Neuronal stem cell (in vitro differentiated cells): ENCODE results near the gene ZBTB7C.

Source experiments
- DNase-seq: peaks from one replicate; pipeline ENCODE4 v3.0.0-alpha.2; 2013; ENCODE audit warnings: low spot score
- H2AFZ ChIP-seq: one replicate; pipeline ENCODE4 v1.6.1; 2013; ENCODE audit warnings: mild to moderate bottlenecking, low read length, inconsistent platforms
- H2AK5ac ChIP-seq: 2 replicates; pipeline ENCODE4 v1.6.1; 2013; ENCODE audit warnings: low read depth, mild to moderate bottlenecking, inconsistent platforms, low read length, moderate library complexity, mixed read lengths
- H2BK120ac ChIP-seq: 2 replicates; pipeline ENCODE4 v1.6.1; 2013; ENCODE audit warnings: low read depth, mild to moderate bottlenecking, inconsistent platforms, low read length, moderate library complexity, mixed read lengths
- H2BK12ac ChIP-seq: one replicate; pipeline ENCODE4 v1.6.1; 2013; ENCODE audit warnings: low read length, inconsistent platforms
- H2BK15ac ChIP-seq: 2 replicates; pipeline ENCODE4 v1.6.1; 2013; ENCODE audit warnings: mild to moderate bottlenecking, low read length, inconsistent platforms, mixed read lengths
- H2BK5ac ChIP-seq: one replicate; pipeline ENCODE4 v1.6.1; 2013; ENCODE audit warnings: inconsistent platforms, mild to moderate bottlenecking, low read length, moderate library complexity
- H3K14ac ChIP-seq: one replicate; pipeline ENCODE4 v1.6.1; 2013; ENCODE audit warnings: low read length, inconsistent platforms
- H3K18ac ChIP-seq: 2 replicates; pipeline ENCODE4 v1.6.1; 2013; ENCODE audit warnings: low read length, inconsistent platforms
- H3K23ac ChIP-seq: 2 replicates; pipeline ENCODE4 v1.6.1; 2013; ENCODE audit warnings: low read depth, mild to moderate bottlenecking, mixed read lengths, low read length, inconsistent platforms; ENCODE audit not compliant: poor library complexity
- H3K27ac ChIP-seq: replicated peaks from 3 replicates; pipeline ENCODE4 v1.5.1; 2013; ENCODE audit warnings: low read length, inconsistent platforms
- H3K27me3 ChIP-seq, 3 experiments: 2 replicates each; pipeline ENCODE4 v1.6.1; 2013; ENCODE audit warnings: low read length in 3 of 3, mild to moderate bottlenecking in 2 of 3, inconsistent platforms in 1 of 3, low read depth in 1 of 3, mixed read lengths in 1 of 3, moderate library complexity in 1 of 3; ENCODE audit not compliant: control insufficient read depth in 3 of 3, insufficient read depth in 3 of 3
- H3K36me3 ChIP-seq, 2 donors: replicated peaks in 1 of 2; 2 replicates each; pipeline ENCODE4 v1.6.1; 2013; ENCODE audit warnings: low read length in 2 of 2; ENCODE audit not compliant: control insufficient read depth in 2 of 2, insufficient read depth in 2 of 2
- H3K4ac ChIP-seq: 2 replicates; pipeline ENCODE4 v1.6.1; 2013; ENCODE audit warnings: inconsistent platforms, mild to moderate bottlenecking, low read length, moderate library complexity
- H3K4me1 ChIP-seq, 2 donors: 1 replicate in 1 of 2; 2 replicates in 1 of 2; pipeline ENCODE4 v1.6.1; 2013; ENCODE audit warnings: low read length in 2 of 2, low read depth in 1 of 2; ENCODE audit not compliant: control insufficient read depth in 2 of 2, insufficient read depth in 1 of 2
- H3K4me2 ChIP-seq: one replicate; pipeline ENCODE4 v1.6.1; 2013; ENCODE audit warnings: mild to moderate bottlenecking, low read length, inconsistent platforms; ENCODE audit not compliant: insufficient read depth, poor library complexity, severe bottlenecking
- H3K4me3 ChIP-seq, 2 donors: 2 replicates each; pipeline ENCODE4 v1.5.1; 2013; ENCODE audit warnings: low read length in 2 of 2, mild to moderate bottlenecking in 2 of 2, inconsistent platforms in 1 of 2, moderate library complexity in 1 of 2
- H3K79me1 ChIP-seq: one replicate; pipeline ENCODE4 v1.6.1; 2013; ENCODE audit warnings: low read depth, mild to moderate bottlenecking, inconsistent platforms, low read length, moderate library complexity
- H3K9ac ChIP-seq: one replicate; pipeline ENCODE4 v1.6.1; 2013; ENCODE audit warnings: mild to moderate bottlenecking, low read depth, low read length, inconsistent platforms; ENCODE audit not compliant: poor library complexity
- H3K9me3 ChIP-seq, 2 donors: replicated peaks in 1 of 2; 2 replicates each; pipeline versions ENCODE3 to v1.6.1; 2013; ENCODE audit warnings: low read length in 2 of 2, mild to moderate bottlenecking in 2 of 2, inconsistent platforms in 1 of 2, low read depth in 1 of 2, mixed read lengths in 1 of 2, moderate library complexity in 1 of 2; ENCODE audit not compliant: control insufficient read depth in 2 of 2, insufficient read depth in 1 of 2
- H4K8ac ChIP-seq: one replicate; pipeline ENCODE4 v1.6.1; 2013; ENCODE audit warnings: low read depth, mild to moderate bottlenecking, inconsistent platforms, low read length, moderate library complexity
- H4K91ac ChIP-seq: one replicate; pipeline ENCODE4 v1.6.1; 2013; ENCODE audit warnings: low read length, low read depth, mild to moderate bottlenecking, inconsistent platforms; ENCODE audit not compliant: poor library complexity
- WGBS, 2 donors: extraction: QIAGEN DNeasy Blood & Tissue Kit; methylation state at CpG; one replicate each; pipeline ENCODE4 v1.1.7; 2013; ENCODE audit warnings: missing lambda C conversion rate in 2 of 2, mixed read lengths in 1 of 2; ENCODE audit not compliant: insufficient read length in 2 of 2, insufficient replicate concordance in 1 of 2; ENCODE audit errors: extremely low coverage in 2 of 2; 5-methylcytosine and 5-hydroxymethylcytosine counted together

The ZBTB7C gene

GRCh38 chr18:48105317-48105716 is 303.9 kb downstream of the ZBTB7C start:
- H4K8ac ChIP-seq = no peak overlapping the region
- DNase-seq = no peak
- no peak overlapping the region for H4K91ac ChIP-seq
- H3K36me3 ChIP-seq = no peaks in the 10 kb centered on the region
- no peak overlapping the region for H2AK5ac ChIP-seq
- no peak overlapping the region for H3K9ac ChIP-seq
- H3K4me1 ChIP-seq = peaks cover 0 to 15% of the 10 kb centered on the region in 2 donors
- H3K4ac ChIP-seq = no peak overlapping the region
- H2BK120ac ChIP-seq = no peak overlapping the region
- H3K27ac ChIP-seq = no peak overlapping the region
- peaks cover 0 to 15% (median 0%) of the 10 kb centered on the region in 3 experiments for H3K27me3 ChIP-seq
- no CpG with 5 or more reads among the region's 1 CpG for WGBS, 2 donors
- H2BK5ac ChIP-seq = no peak overlapping the region
- H2AFZ ChIP-seq = no peak overlapping the region
- H3K4me2 ChIP-seq = no peak overlapping the region
- no peak overlapping the region for H3K14ac ChIP-seq
- H2BK12ac ChIP-seq = no peak overlapping the region
- H3K18ac ChIP-seq = no peak overlapping the region
- no peak overlapping the region for H2BK15ac ChIP-seq
- H3K23ac ChIP-seq = no peak overlapping the region
- H3K79me1 ChIP-seq = no peaks in the 10 kb centered on the region
- H3K4me3 ChIP-seq = no peak overlapping the region
- H3K9me3 ChIP-seq = no peaks in the 10 kb centered on the region

- no peak overlapping the region for H4K8ac ChIP-seq
- H3K18ac ChIP-seq = peak overlapping the region; percentile 29
- H3K27ac ChIP-seq = no peak overlapping the region
- peaks cover 0 to 16% of the 10 kb centered on the region in 2 donors for H3K4me1 ChIP-seq
- H3K9ac ChIP-seq = no peak overlapping the region
- H2AFZ ChIP-seq = no peak overlapping the region
- H2BK120ac ChIP-seq = no peak overlapping the region
- H3K79me1 ChIP-seq = no peaks in the 10 kb centered on the region
- no peaks in the 10 kb centered on the region for H3K36me3 ChIP-seq
- H2BK12ac ChIP-seq = no peak overlapping the region
- H2AK5ac ChIP-seq = no peak overlapping the region
- no peak overlapping the region for H3K23ac ChIP-seq
- H2BK5ac ChIP-seq = no peak overlapping the region
- no peak overlapping the region for H3K4me3 ChIP-seq
- peaks cover 0 to 15% (median 0%) of the 10 kb centered on the region in 3 experiments for H3K27me3 ChIP-seq
- H3K4me2 ChIP-seq = no peak overlapping the region
- H3K9me3 ChIP-seq = no peaks in the 10 kb centered on the region
- H3K14ac ChIP-seq = no peak overlapping the region
- no peak for DNase-seq
- H4K91ac ChIP-seq = no peak overlapping the region
- no peak overlapping the region for H2BK15ac ChIP-seq
- WGBS, 2 donors = no CpG with 5 or more reads among the region's 6 CpGs
- H3K4ac ChIP-seq = no peak overlapping the region
Measured at GRCh38 chr18:48104705-48105104, 304.5 kb downstream of the ZBTB7C start.

GRCh38 chr18:48100651-48101165 is 308.5 kb downstream of the ZBTB7C start:
- Histone ChIP-seq H3K18ac (peak overlapping the region; percentile 76), H3K79me1 (no peaks in the 10 kb centered on the region), H3K4me3 (no peak overlapping the region), H3K9ac (no peak overlapping the region), H2BK12ac (no peak overlapping the region), H3K36me3 (no peaks in the 10 kb centered on the region), H2AFZ (no peak overlapping the region), H2BK5ac (no peak overlapping the region), H3K4ac (no peak overlapping the region), H4K91ac (peak overlapping the region; percentile 6), H4K8ac (peak overlapping the region; percentile 1), H2BK15ac (no peak overlapping the region), H3K23ac (no peak overlapping the region), H3K27me3 (peaks cover 0 to 8% (median 0%) of the 10 kb centered on the region in 3 experiments), H3K27ac (no peak overlapping the region), H3K14ac (no peak overlapping the region), H2AK5ac (no peak overlapping the region), H3K9me3 (no peaks in the 10 kb centered on the region), H3K4me1 (peaks cover 0 to 9% of the 10 kb centered on the region in 2 donors), H2BK120ac (no peak overlapping the region), H3K4me2 (peak overlapping the region; percentile 32)
- WGBS, 2 donors = no CpG with 5 or more reads among the region's 9 CpGs
- DNase-seq = peak; percentile 23

- Histone ChIP-seq H4K91ac (no peak overlapping the region), H2AFZ (no peak overlapping the region), H3K79me1 (no peaks in the 10 kb centered on the region), H3K14ac (no peak overlapping the region), H3K4ac (no peak overlapping the region), H4K8ac (no peak overlapping the region), H2BK15ac (no peak overlapping the region), H2BK5ac (no peak overlapping the region), H3K4me1 (peaks cover 0 to 9% of the 10 kb centered on the region in 2 donors), H3K27me3 (peaks cover 0 to 8% (median 0%) of the 10 kb centered on the region in 3 experiments), H2AK5ac (no peak overlapping the region), H3K23ac (no peak overlapping the region), H3K9me3 (no peaks in the 10 kb centered on the region), H3K4me2 (no peak overlapping the region), H2BK12ac (no peak overlapping the region), H2BK120ac (no peak overlapping the region), H3K27ac (no peak overlapping the region), H3K9ac (no peak overlapping the region), H3K36me3 (no peaks in the 10 kb centered on the region), H3K4me3 (no peak overlapping the region), H3K18ac (no peak overlapping the region)
- DNase-seq = no peak
- no CpG with 5 or more reads among the region's 8 CpGs for WGBS, 2 donors
Measured at GRCh38 chr18:48100165-48100575, 309.0 kb downstream of the ZBTB7C start.
